Measurements from ENCODE around the gene POGZ.

- TF ChIP-seq, protein P1, sequence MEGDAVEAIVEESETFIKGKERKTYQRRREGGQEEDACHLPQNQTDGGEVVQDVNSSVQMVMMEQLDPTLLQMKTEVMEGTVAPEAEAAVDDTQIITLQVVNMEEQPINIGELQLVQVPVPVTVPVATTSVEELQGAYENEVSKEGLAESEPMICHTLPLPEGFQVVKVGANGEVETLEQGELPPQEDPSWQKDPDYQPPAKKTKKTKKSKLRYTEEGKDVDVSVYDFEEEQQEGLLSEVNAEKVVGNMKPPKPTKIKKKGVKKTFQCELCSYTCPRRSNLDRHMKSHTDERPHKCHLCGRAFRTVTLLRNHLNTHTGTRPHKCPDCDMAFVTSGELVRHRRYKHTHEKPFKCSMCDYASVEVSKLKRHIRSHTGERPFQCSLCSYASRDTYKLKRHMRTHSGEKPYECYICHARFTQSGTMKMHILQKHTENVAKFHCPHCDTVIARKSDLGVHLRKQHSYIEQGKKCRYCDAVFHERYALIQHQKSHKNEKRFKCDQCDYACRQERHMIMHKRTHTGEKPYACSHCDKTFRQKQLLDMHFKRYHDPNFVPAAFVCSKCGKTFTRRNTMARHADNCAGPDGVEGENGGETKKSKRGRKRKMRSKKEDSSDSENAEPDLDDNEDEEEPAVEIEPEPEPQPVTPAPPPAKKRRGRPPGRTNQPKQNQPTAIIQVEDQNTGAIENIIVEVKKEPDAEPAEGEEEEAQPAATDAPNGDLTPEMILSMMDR (IDR thresholded peaks at IDR 0.05; ENCODE audit: low read length): no peak
- TF ChIP-seq EZH2 (IDR thresholded peaks at IDR 0.05; ENCODE audit: borderline replicate concordance, low read length): no peak
Measured at GRCh38 chr1:151478923-151479322, 19.6 kb upstream of the POGZ start.
